NT2/D1 (cell line): ENCODE measurements around the gene BZW2.
"Not testable (repeated sequence)": the region's sequence is repeated elsewhere in the genome, so short reads cannot be mapped to it uniquely, and the experiment has no call there.

Experiments used
- DNase-seq: peaks from one replicate; pipeline ENCODE4 v3.0.0-alpha.2; 2011; ENCODE audit warnings: low read depth, low spot score
- H3K27me3 ChIP-seq: 2 replicates; pipeline ENCODE4 v1.6.0; 2011; ENCODE audit warnings: mild to moderate bottlenecking; ENCODE audit not compliant: insufficient read length, insufficient read depth
- H3K36me3 ChIP-seq: 2 replicates; pipeline ENCODE4 v1.6.1; 2011; ENCODE audit warnings: mild to moderate bottlenecking, low read length, mixed read lengths; ENCODE audit not compliant: insufficient read depth, insufficient read length
- H3K4me1 ChIP-seq: 2 replicates; pipeline ENCODE4 v1.5.1; 2011; ENCODE audit not compliant: insufficient read depth, insufficient read length
- H3K4me3 ChIP-seq: 2 replicates; pipeline ENCODE4 v1.5.1; 2011; ENCODE audit warnings: low read depth; ENCODE audit not compliant: insufficient read length
- H3K9ac ChIP-seq: 2 replicates; pipeline ENCODE4 v1.6.0; 2011; ENCODE audit warnings: low read depth; ENCODE audit not compliant: insufficient read length
- H3K9me3 ChIP-seq: 2 replicates; pipeline ENCODE4 v1.5.1; 2011; ENCODE audit warnings: mild to moderate bottlenecking, low read length; ENCODE audit not compliant: insufficient read depth
- SUZ12 ChIP-seq: IDR thresholded peaks from 2 replicates; pipeline ENCODE4 v1.6.1; 2011; ENCODE audit not compliant: insufficient read length, insufficient read depth; ENCODE audit errors: extremely low read depth
- YY1 ChIP-seq: IDR thresholded peaks from 2 replicates; pipeline ENCODE4 v1.6.1; 2011; ENCODE audit not compliant: insufficient read length, insufficient read depth
- ZNF274 ChIP-seq: IDR thresholded peaks from 2 replicates; pipeline ENCODE4 v1.6.1; 2011; ENCODE audit warnings: mild to moderate bottlenecking, low read depth, low read length

The BZW2 gene

DNA sequence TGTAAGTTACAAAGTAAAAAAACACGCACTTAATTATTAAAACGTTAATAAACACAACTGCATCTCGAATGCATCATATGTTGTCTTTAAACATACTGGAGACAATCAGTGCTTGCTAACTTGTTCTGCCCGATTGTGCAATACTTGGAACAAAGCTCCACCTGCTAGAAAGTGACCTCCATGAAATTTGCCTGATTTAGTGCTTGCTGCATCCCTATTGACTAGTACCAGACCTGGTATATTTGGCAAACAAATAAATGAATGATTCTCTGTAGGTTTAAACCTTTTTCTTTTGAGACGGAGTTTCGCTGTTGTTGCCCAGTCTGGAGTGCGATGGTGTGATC lies 6.2 kb downstream of the BZW2 start:
- Histone ChIP-seq H3K4me1 (no peaks in the 10 kb centered on the region), H3K36me3 (peaks cover 10% of the 10 kb centered on the region)
- TF ChIP-seq ZNF274, result no peak
- no peak for TF ChIP-seq YY1
- TF ChIP-seq SUZ12, result no peak

DNA sequence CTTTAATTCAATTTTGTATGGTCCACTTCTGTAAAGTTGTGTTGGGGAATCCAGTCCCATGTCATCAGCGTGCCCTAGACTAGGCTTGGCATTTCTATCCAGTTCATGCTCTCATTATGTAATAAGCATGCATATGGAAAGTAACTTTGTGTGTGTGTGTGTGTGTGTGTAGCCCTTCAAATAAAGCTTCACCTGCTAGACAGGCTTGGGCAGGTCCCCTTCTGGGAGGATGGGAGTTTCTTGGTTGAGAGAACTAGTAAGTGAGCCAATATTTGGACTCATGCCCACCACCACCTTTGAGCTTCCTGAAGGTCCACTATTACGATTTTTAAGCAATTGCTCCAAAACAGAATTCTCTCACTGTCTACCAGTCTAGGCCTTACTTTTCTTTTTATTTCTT lies 6.9 kb downstream of the BZW2 start:
- Histone ChIP-seq H3K36me3 (peaks cover 10% of the 10 kb centered on the region), H3K4me1 (no peaks in the 10 kb centered on the region), H3K9ac (no peak overlapping the region), H3K9me3 (no peaks in the 10 kb centered on the region), H3K4me3 (no peak overlapping the region), H3K27me3 (no peaks in the 10 kb centered on the region)
- TF ChIP-seq YY1 (no peak), SUZ12 (no peak), ZNF274 (no peak)
- DNase-seq, result no peak

More for the DNA sequence above, 6.2 kb downstream of the BZW2 start:
- no peak for DNase-seq
- no peaks in the 10 kb centered on the region for H3K9me3 ChIP-seq
- H3K27me3 ChIP-seq, result no peaks in the 10 kb centered on the region
- no peak overlapping the region for H3K4me3 ChIP-seq
- H3K9ac ChIP-seq, result no peak overlapping the region

DNA sequence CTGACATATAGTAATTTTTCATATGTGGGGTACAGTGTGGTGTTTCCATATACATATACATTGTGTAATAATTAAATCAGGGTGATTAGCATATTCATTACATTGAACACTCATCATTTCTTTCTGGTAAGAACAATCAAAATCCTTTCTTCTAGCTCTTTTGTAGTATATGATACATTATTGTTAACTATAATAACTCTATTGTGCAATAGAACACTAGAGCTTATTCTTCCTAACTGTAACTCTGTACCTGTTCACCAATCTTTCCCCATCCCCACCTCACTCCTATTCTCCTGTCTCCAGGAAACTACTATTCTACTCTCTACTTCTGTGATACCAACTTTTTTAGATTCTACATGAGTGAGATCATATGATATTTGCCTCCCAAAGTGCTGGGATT lies 9.4 kb downstream of the BZW2 start:
- no peak for DNase-seq
- TF ChIP-seq SUZ12 (no peak), YY1 (no peak), ZNF274 (no peak)
- Histone ChIP-seq H3K9me3 (no peaks in the 10 kb centered on the region; the same call in 1 of the 2 replicates), H3K9ac (no peak overlapping the region), H3K36me3 (no peaks in the 10 kb centered on the region), H3K27me3 (no peaks in the 10 kb centered on the region), H3K4me3 (no peak overlapping the region), H3K4me1 (no peaks in the 10 kb centered on the region)

DNA sequence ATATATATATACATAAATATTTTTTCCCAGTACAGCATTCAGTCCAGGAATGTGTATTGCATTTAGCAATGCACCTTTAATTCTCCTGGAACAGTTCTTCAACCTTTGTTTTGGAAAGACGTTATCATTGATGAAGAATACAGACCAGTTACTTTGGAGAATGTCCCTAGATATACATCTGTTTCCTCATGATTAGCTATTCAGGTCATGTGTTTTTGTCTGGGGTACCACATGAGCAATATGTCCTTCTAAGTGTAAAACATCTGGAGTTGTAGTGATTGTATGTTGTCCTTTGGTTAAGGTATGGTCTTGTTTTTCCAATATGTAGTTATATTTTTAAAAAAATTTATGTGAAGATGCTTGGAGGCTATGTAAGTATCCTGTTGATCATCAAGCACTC lies 10.2 kb downstream of the BZW2 start:
- no peak overlapping the region for H3K4me3 ChIP-seq
- TF ChIP-seq ZNF274 (no peak), SUZ12 (no peak), YY1 (no peak)
- no peaks in the 10 kb centered on the region for H3K4me1 ChIP-seq

DNA sequence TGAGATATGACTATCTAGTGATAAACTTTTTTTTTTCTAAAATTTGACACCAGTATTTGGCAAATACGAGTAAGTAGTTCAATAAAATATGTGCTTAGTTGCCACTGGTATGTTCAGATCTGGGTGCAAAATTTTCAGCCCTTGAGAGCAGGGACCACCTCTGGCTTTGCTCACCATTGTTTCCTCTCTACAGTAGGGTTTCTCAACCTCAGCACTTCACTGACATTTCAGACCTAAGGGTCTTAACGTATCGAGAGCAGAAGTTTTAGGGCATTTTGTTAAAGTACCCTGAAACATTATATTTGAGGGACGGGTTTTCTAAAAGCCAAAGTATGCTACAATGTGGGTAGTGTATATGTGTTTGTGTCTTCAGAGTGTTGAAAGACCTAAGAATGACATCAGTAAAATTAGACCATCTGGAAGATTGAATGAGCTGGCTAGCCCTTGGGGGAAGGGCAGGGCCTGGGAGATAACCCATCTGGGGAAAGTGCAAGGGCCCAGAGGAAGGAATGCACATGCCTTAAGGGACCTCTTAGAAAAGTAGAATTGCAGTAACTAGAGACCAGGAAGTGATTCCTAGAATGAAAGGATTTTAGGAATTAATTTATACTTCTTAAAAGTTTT lies 11.8 kb downstream of the BZW2 start:
- H3K36me3 ChIP-seq, result peaks cover 3% of the 10 kb centered on the region
- no peaks in the 10 kb centered on the region; the same call in 1 of the 2 replicates for H3K9me3 ChIP-seq
- H3K9ac ChIP-seq, result no peak overlapping the region
- no peak overlapping the region for H3K4me3 ChIP-seq
- no peak for DNase-seq
- TF ChIP-seq ZNF274 (no peak), SUZ12 (no peak), YY1 (no peak)
- H3K4me1 ChIP-seq, result no peaks in the 10 kb centered on the region
- no peaks in the 10 kb centered on the region for H3K27me3 ChIP-seq

More for the DNA sequence above, 10.2 kb downstream of the BZW2 start:
- H3K9me3 ChIP-seq, result no peaks in the 10 kb centered on the region; the same call in 1 of the 2 replicates
- H3K9ac ChIP-seq, result no peak overlapping the region
- no peak for DNase-seq
- H3K36me3 ChIP-seq, result peaks cover 3% of the 10 kb centered on the region
- H3K27me3 ChIP-seq, result no peaks in the 10 kb centered on the region

DNA sequence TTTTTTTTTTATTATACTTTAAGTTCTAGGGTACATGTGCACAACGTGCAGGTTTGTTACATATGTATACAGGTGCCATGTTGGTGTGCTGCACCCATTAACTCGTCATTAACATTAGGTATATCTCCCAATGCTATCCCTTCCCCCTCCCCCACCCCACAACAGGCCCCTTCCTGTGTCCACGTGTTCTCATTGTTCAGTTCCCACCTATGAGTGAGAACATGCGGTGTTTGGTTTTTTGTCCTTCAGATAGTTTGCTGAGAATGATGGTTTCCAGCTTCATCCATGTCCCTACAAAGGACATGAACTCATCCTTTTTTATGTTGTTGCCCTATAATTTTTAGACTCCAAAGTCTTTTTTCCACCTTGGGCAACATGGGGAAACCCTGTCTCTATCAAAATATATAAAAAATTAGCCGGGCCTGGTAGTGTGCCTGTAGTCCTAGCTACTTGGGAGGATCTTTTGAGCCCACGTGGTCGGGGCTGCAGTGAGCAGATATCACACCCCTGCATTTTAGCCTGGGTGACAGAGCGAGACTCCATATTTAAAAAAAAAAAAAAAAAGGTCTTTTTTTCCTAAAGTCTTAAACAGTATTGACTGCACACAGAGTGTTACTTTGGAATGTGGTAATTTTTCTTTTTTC lies 14.0 kb downstream of the BZW2 start:
- not testable (repeated sequence) for H3K36me3 ChIP-seq, H3K27me3 ChIP-seq, H3K9ac ChIP-seq, DNase-seq, H3K9me3 ChIP-seq, H3K4me3 ChIP-seq, H3K4me1 ChIP-seq

DNA sequence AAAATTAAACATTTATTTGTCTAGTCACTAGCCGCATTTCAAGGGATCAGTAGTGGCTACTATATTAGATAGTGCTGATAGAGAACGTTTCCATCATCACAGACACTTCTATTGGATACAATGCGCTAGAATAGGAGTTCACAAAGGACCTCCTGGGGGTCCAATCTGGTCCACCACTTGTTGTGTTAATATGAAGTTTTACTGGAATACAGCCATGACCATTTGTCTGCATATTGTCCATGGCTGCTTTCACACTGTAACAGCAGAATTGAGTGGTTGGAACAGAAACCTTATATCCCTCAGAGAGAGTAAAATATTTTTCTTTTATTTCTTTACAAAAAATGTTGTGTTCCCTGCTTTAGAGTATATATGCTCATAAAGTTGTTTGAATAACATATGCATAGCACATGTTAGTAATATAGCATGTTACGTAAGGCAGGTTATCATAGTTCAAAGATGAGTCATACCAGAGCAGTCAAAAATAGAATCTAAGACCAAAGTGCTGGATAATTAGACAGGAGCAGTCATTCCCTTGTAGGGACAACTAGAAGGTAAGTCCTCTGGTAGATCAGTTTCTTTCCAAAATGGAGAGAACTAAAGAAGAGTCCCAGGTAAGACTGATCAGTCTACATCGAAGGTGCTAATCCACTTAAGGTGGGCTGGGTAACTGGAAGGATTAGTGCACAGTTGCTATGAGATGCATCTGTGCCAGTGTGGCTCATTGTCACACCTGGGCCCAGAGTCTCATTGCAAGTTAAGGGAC lies 14.9 kb downstream of the BZW2 start:
- no peak overlapping the region for H3K4me3 ChIP-seq
- no peaks in the 10 kb centered on the region for H3K4me1 ChIP-seq
- no peak for DNase-seq
- H3K9ac ChIP-seq, result no peak overlapping the region
- no peak for TF ChIP-seq YY1
- no peak for TF ChIP-seq ZNF274
- TF ChIP-seq SUZ12, result no peak
- H3K27me3 ChIP-seq, result no peaks in the 10 kb centered on the region
- no peaks in the 10 kb centered on the region; the same call in 1 of the 2 replicates for H3K9me3 ChIP-seq
- peaks cover 13% of the 10 kb centered on the region for H3K36me3 ChIP-seq
